Lower lobe of right lung (tissue), 2 donors: ENCODE results near the gene DUSP1. TPM values are rescaled to one million over a fixed set of nuclear protein-coding genes. Genes with fewer than 3 reads are reported as not detected.
"Not testable (repeated sequence)": the region's sequence is repeated elsewhere in the genome, so short reads cannot be mapped to it uniquely, and the experiment has no call there.

ENCODE experiments used
- ATAC-seq, 2 donors: fragments of 200-7000 bp; cut with Tn5 transposase; one replicate each; pipeline ENCODE4 v1.9.1; 2020 to 2022; ENCODE audit warnings: mild to moderate bottlenecking in 2 of 2, moderate library complexity in 2 of 2
- DNase-seq: peaks from one replicate; pipeline ENCODE4 v3.0.0-alpha.2; 2020
- H3K27ac ChIP-seq: fragments of 200-600 bp; one replicate; pipeline ENCODE4 v1.8.0; 2022
- H3K27me3 ChIP-seq: fragments of 200-600 bp; one replicate; pipeline ENCODE4 v1.8.0; 2022; ENCODE audit warnings: low read depth
- H3K36me3 ChIP-seq: fragments of 200-600 bp; one replicate; pipeline ENCODE4 v1.8.0; 2022; ENCODE audit warnings: mild to moderate bottlenecking
- H3K4me1 ChIP-seq: fragments of 200-600 bp; one replicate; pipeline ENCODE4 v1.8.0; 2022
- H3K4me3 ChIP-seq: fragments of 200-600 bp; one replicate; pipeline ENCODE4 v1.8.0; 2022; ENCODE audit warnings: mild to moderate bottlenecking
- H3K9me3 ChIP-seq: fragments of 200-600 bp; one replicate; pipeline ENCODE4 v1.8.0; 2022
- intact Hi-C: fragments of 100-400 bp; cut with DNase I; formaldehyde crosslinking; loops from one replicate; pipeline ENCODE4 v1.11.0; 2022
- total RNA-seq: library from RNA; stranded (reverse); fragmentation: NEBNext Ultra II Directional; extraction: Animal tissue kit (Norgen Biotek cat#: 25700); gene quantifications from one replicate; pipeline ENCODE4 v1.2.1, GENCODE V29; 2021
- TF ChIP-seq, protein P1 (sequence below): fragments of 200-600 bp; IDR thresholded peaks from one replicate; pipeline ENCODE4 v1.8.0; 2022; ENCODE audit warnings: antibody characterized with exemption, mild to moderate bottlenecking
- donor health status: DM: no; HTN: yes; CAD: no; lungs with severe emphysema.

DUSP1 gene
- total RNA-seq, 1 donor from 2014 or later: 367 TPM

DNA sequence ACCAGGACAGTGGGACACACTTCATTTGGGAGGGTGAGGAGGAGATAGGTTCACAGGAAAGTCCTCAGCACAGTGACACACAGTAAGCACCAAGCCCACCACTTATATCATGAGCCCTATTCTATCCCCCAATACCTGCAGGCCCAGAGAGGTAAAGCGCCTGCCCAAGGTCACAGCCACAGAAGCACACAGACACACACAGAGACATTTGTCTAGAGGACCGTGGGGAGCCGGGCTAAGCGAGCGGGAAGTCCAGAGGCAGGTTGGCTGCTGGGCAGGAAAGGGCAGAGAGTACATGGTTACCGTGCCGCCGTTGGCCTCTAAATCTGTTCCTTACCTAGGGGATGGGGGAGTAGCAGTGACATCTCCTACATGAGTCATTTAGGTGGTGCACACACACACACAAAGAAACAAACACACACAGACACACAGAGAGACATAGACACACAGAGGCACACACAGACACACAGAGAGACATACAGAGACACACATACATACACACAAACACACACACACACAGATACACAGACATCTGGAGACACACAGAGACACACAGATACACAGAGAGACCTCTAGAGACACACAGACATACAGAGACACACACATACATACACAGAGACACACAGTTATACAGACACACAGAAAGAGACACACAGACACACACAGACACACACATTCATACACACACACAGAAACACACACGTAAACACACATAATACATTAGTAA lies 15.9 kb upstream of the DUSP1 start:
- no peaks in the 10 kb centered on the region for H3K27me3 ChIP-seq
- H3K4me3 ChIP-seq: no peak overlapping the region
- no peaks in the 10 kb centered on the region for H3K9me3 ChIP-seq
- peak; percentile 40 for DNase-seq
- H3K27ac ChIP-seq: no peak overlapping the region
- intact Hi-C loops: no loop called here
- TF ChIP-seq, protein P1, sequence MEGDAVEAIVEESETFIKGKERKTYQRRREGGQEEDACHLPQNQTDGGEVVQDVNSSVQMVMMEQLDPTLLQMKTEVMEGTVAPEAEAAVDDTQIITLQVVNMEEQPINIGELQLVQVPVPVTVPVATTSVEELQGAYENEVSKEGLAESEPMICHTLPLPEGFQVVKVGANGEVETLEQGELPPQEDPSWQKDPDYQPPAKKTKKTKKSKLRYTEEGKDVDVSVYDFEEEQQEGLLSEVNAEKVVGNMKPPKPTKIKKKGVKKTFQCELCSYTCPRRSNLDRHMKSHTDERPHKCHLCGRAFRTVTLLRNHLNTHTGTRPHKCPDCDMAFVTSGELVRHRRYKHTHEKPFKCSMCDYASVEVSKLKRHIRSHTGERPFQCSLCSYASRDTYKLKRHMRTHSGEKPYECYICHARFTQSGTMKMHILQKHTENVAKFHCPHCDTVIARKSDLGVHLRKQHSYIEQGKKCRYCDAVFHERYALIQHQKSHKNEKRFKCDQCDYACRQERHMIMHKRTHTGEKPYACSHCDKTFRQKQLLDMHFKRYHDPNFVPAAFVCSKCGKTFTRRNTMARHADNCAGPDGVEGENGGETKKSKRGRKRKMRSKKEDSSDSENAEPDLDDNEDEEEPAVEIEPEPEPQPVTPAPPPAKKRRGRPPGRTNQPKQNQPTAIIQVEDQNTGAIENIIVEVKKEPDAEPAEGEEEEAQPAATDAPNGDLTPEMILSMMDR: no peak
- no peaks in the 10 kb centered on the region for H3K36me3 ChIP-seq
- no peak for ATAC-seq
- peaks cover 35% of the 10 kb centered on the region for H3K4me1 ChIP-seq

DNA sequence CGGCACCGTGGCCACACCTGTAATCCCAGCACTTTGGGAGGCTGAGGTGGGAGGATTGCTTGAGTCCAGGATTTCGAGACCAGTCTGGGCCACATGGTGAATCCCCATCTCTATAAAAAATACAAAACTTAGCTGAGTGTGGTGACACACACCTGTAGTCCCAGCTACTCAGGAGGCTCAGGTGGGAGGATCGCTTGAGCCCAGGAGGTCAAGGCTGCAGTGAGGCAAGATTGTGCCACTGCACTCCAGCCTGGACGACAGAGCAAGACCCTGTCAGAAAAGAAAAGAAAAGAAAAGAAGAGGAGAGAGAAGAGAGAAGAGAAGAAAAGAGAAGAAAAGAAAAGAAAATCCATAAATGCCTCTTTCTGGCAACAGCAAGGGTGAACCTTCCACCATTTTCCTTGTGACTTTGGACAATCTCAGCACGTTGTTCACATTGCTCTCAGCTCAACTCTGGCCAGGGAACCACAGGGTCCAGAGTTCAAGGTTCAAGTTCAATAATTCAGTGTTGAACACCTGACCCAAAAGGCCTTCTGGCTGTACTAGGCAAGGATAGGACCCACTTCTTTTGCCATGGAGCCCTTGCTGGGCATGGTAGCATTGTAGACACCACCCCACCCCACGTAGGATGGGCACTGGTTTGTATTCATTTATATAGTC lies 14.6 kb upstream of the DUSP1 start:
- Histone ChIP-seq H3K4me3 (no peak overlapping the region), H3K27me3 (no peaks in the 10 kb centered on the region), H3K27ac (no peak overlapping the region), H3K36me3 (no peaks in the 10 kb centered on the region), H3K4me1 (peaks cover 27% of the 10 kb centered on the region), H3K9me3 (no peaks in the 10 kb centered on the region)
- TF ChIP-seq, protein P1: no peak
- intact Hi-C loops: no loop called here
- ATAC-seq: no peak
- no peak for DNase-seq

DNA sequence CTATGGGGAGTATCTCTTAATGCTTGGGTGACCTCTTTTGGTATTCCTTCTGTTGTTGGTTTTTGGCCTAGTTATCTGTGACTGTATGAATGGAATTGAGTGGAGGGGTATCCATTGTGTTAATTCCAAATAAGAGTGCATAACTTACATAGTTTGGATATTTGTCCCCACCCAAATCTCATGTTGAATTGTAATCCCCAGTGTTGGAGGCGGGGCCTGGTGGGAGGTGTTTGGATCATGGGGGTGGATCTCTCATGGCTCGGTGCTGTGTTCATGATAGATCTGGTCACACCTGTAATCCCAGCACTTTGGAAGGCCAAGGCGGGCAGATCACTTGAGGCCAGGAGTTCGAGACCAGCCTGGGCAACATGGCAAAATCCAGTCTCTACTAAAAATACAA lies 13.2 kb upstream of the DUSP1 start:
- H3K27ac ChIP-seq, H3K27me3 ChIP-seq, H3K4me3 ChIP-seq, ATAC-seq, H3K36me3 ChIP-seq, H3K9me3 ChIP-seq, intact Hi-C loops: not testable (repeated sequence)
- peak; percentile 32 for DNase-seq
- peaks cover 13% of the 10 kb centered on the region for H3K4me1 ChIP-seq

GRCh38 chr5:172783319-172783718 lies 12.3 kb upstream of the DUSP1 start:
- H3K4me3 ChIP-seq, ATAC-seq, H3K9me3 ChIP-seq, H3K27me3 ChIP-seq, H3K4me1 ChIP-seq, H3K27ac ChIP-seq, H3K36me3 ChIP-seq, intact Hi-C loops: not testable (repeated sequence)
- DNase-seq: peak; percentile 14

DNA sequence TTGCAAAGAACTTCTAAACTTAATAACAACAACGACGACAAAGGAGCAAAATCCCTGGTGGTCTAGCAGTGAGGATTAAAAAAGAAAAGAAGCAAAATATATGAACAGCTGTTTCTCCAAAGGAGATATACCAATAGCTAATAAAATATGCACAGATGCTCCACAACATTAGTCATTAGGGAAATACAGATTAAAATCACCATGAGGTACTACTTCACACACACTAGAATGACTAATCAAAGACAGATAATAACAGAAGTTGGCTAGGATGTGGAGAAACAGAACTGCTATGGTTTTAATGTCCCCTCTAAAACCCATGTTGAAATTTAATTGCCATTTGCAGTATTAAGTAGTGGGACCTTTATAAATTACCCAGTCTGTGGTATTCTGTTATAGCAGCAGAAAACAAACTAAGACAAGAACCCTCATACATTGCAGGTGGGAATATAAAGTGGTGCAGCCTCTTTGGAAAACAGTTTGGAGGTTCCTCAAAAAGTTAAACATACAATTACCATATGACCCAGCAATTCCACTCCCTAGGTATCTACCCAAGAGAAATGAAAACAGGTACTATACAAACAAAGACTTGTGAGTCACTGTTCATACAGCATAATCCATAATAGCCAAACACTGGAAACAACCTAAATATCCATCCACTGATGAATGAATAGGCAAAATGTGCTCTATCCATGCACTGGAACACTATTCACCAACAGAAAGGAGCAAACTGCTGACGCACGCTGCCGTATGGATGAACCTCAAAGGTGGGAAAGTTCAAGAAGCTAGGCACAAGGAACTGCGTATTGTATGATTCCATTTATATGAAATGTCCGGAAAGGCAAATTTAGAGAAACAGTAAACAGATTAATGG lies 11.4 kb upstream of the DUSP1 start:
- intact Hi-C loops: no loop called here
- Histone ChIP-seq H3K4me3 (no peak overlapping the region), H3K9me3 (no peaks in the 10 kb centered on the region), H3K4me1 (peaks cover 11% of the 10 kb centered on the region), H3K27me3 (no peaks in the 10 kb centered on the region), H3K36me3 (no peaks in the 10 kb centered on the region), H3K27ac (no peak overlapping the region)
- DNase-seq: no peak
- TF ChIP-seq, protein P1: no peak
- ATAC-seq: peak in 1 of 2 donors; percentile 65

DNA sequence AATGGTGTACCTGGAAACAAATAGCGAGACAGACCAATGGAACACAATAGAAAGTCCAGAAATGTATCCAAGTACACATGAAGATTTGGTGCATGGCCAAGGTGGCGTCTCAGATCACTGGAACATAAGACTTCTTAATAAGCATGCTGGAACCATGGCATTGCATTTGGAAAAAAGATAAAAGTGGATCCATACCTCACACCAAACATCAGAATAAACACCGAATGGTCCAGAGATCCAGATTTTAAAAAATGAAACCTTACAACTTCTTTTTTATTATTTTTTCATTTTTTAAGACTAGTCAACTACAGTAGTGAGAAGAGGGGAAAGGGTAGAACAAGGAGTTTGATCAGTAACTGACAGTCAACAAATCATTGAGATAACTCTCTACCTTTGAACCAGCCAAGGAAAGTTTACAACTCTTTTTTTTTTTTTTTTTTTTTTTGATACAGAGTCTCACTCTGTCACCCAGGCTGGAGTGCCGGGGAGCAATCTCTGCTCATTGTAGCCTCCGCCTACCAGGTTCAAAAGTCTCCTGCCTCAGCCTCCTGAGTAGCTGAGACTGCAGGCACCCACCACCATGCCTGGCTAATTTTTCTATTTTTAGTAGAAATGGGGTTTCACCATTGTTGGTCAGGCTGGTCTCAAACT lies 8.8 kb upstream of the DUSP1 start:
- H3K9me3 ChIP-seq: no peaks in the 10 kb centered on the region
- DNase-seq (no peak), ATAC-seq (no peak)
- peaks cover 37% of the 10 kb centered on the region for H3K4me1 ChIP-seq
- TF ChIP-seq, protein P1: no peak
- no peaks in the 10 kb centered on the region for H3K27me3 ChIP-seq
- H3K36me3 ChIP-seq: no peaks in the 10 kb centered on the region
- no peak overlapping the region for H3K4me3 ChIP-seq
- H3K27ac ChIP-seq: no peak overlapping the region
- intact Hi-C loops: no loop called here
